Smooth muscle cell (in vitro differentiated cells): ENCODE results near the gene FAM83D. TPM values are rescaled to one million over a fixed set of nuclear protein-coding genes. Genes with fewer than 3 reads are reported as not detected.

Experiments
- DNase-seq: peaks from one replicate; lab custom pipeline; 2025; ENCODE audit not compliant: unreplicated experiment; lab: John Stamatoyannopoulos, UW
- H2AFZ ChIP-seq: fragments of 200-600 bp; sonication (generic); 2 replicates; pipeline ENCODE4 v1.6.0; 2016; ENCODE audit warnings: antibody characterized with exemption, low read depth, mild to moderate bottlenecking
- H3F3A ChIP-seq: fragments of 200-600 bp; sonication (generic); 2 replicates; pipeline ENCODE4 v1.6.0; 2017; ENCODE audit warnings: antibody characterized with exemption, low read depth
- H3K27ac ChIP-seq: fragments of 200-600 bp; sonication (generic); 2 replicates; pipeline ENCODE4 v1.5.1; 2016; ENCODE audit warnings: low read depth, mild to moderate bottlenecking
- H3K27me3 ChIP-seq: fragments of 200-600 bp; sonication (generic); 2 replicates; pipeline ENCODE4 v1.6.1; 2016; ENCODE audit warnings: low read depth, mild to moderate bottlenecking
- H3K36me3 ChIP-seq: fragments of 200-600 bp; sonication (generic); 2 replicates; pipeline ENCODE4 v1.5.1; 2016; ENCODE audit warnings: low read depth
- H3K4me1 ChIP-seq: fragments of 200-600 bp; sonication (generic); 2 replicates; pipeline ENCODE4 v1.5.1; 2016; ENCODE audit warnings: low read depth
- H3K4me2 ChIP-seq: fragments of 200-600 bp; sonication (generic); 2 replicates; pipeline ENCODE4 v1.6.0; 2016; ENCODE audit warnings: mild to moderate bottlenecking
- H3K4me3 ChIP-seq: fragments of 200-600 bp; sonication (generic); 2 replicates; pipeline ENCODE4 v1.5.1; 2016; ENCODE audit warnings: mild to moderate bottlenecking
- H3K79me2 ChIP-seq: fragments of 200-600 bp; sonication (generic); 2 replicates; pipeline ENCODE4 v1.6.0; 2016; ENCODE audit warnings: low read depth, mild to moderate bottlenecking
- H3K9ac ChIP-seq: fragments of 200-600 bp; sonication (generic); 2 replicates; pipeline ENCODE4 v1.6.0; 2016; ENCODE audit warnings: low read depth
- H3K9me3 ChIP-seq: fragments of 200-600 bp; sonication (generic); replicated peaks from 2 replicates; pipeline ENCODE4 v1.5.1; 2016; ENCODE audit warnings: low read depth
- H4K20me1 ChIP-seq: fragments of 200-600 bp; sonication (generic); 2 replicates; pipeline ENCODE4 v1.6.0; 2016; ENCODE audit warnings: low read depth
- CTCF ChIP-seq: fragments of 200-600 bp; sonication (generic); IDR thresholded peaks from 2 replicates; pipeline ENCODE4 v1.5.1; 2017; ENCODE audit warnings: borderline replicate concordance, mild to moderate bottlenecking, antibody characterized with exemption; ENCODE audit not compliant: insufficient read depth, poor library complexity, severe bottlenecking
- WGBS: methylation state at CpG from one replicate; pipeline ENCODE4 v1.1.7; 2016; ENCODE audit warnings: low lambda C conversion rate; 5-methylcytosine and 5-hydroxymethylcytosine counted together
- polyA plus RNA-seq: library from polyadenylated mRNA; unstranded; fragments of >200 nt; fragmentation: Nextera tagmentation; extraction: Ambion mirVana; gene quantifications from 2 replicates; pipeline ENCODE4 v1.2.1, GENCODE V29; 2016
- total RNA-seq: library from RNA; depleted of rRNA; stranded (reverse); fragments of >200 nt; gene quantifications from 2 replicates; pipeline ENCODE4 v1.2.3, GENCODE V29; 2014

Gene FAM83D
- total and polyA plus RNA-seq, 2 experiments from 2014 or later: 5.7 to 10.7 TPM

DNA sequence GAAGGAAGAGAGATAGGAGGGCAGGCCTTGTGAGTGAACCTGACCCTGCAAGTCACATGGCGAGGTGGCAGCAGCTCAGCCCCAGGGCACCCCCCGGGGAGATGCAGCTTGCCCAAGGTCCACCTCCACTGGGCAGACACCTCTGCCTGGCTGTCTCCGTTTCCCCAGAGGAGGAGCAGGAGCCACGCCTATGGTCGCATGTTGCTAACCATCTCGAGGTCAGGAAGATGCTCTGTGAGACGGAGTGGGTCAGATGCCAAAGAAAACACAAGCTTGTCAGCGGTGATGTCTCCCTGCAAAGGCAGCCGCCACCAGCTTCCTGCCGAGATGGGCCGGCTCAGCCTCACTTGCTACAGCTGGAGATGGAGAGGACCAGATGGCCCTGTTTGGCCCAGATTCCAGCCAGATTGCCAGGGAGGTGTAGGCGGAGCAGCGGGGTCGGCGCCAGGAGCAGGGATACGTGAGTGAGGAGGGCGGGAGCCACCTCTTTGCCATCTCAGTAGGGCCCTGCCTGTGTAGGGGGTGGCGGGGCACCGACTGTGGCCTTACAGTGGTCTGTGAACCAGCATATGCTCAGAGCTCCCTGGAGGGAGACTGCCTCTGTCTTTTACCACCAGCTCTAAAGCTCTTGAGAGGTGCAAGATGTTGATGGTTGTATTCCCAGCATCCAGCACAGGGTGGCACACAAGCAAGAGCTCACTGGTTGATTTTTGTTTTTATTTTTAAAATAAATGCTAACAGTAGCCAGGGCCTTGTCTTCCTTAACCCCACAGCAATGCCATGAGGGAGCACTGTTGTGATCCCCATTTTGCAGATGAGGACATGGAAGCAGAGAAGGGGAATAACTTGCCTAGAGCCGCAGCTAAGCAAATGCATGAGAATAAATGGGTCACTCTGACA lies 42.9 kb upstream of the FAM83D start:
- Histone ChIP-seq H3F3A (no peaks in the 10 kb centered on the region), H3K9me3 (no peaks in the 10 kb centered on the region), H3K4me3 (no peak overlapping the region), H3K4me1 (no peaks in the 10 kb centered on the region), H2AFZ (no peak overlapping the region), H3K36me3 (no peaks in the 10 kb centered on the region), H3K27me3 (peaks cover 13% of the 10 kb centered on the region), H3K4me2 (no peak overlapping the region), H3K27ac (no peak overlapping the region), H3K9ac (no peak overlapping the region), H4K20me1 (no peaks in the 10 kb centered on the region), H3K79me2 (no peaks in the 10 kb centered on the region)
- DNase-seq: no peak
- 83% methylated on average over 17 of the region's 20 CpGs for WGBS
- TF ChIP-seq CTCF: no peak

DNA sequence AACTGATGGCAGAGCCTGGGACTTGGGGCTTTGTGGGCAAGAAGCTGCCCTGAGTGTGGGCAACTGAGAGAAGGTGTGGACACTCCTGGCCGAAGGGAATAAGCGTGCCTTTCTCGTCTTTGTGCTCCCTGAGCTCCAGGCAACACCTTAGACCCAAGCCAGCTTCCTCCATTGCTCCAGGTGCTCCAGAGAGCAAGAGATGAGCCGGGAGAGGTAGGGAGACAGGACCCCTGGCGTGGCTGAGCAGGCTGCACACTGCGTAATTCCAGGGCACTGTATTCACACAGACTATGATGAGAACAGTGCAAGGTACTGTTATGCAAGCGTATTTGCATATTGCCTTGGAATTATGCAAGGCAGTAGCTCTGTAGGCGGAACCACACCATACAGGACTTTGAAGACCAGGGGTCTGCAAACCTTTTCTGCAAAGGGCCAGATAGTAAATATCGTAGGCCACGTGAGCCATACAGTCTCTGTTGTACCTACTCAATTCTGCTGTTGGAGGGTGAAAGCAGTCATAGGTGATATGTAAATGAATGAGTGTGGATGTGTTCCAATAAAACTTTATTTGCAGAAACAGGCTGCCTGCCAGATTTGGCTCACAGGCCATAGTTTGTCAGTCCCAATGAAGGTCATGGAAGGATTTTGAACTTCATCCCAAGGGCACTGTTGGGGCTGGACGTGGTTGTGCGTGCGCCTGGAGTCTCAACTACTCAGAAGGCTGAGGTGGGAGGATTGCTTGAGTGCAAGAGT lies 42.1 kb upstream of the FAM83D start:
- Histone ChIP-seq H3K27ac (no peak overlapping the region), H3F3A (no peaks in the 10 kb centered on the region), H3K4me2 (no peak overlapping the region), H4K20me1 (no peaks in the 10 kb centered on the region), H3K4me1 (no peaks in the 10 kb centered on the region), H3K9ac (no peak overlapping the region), H3K79me2 (no peaks in the 10 kb centered on the region), H2AFZ (no peak overlapping the region), H3K4me3 (no peak overlapping the region), H3K9me3 (no peaks in the 10 kb centered on the region), H3K36me3 (no peaks in the 10 kb centered on the region), H3K27me3 (peaks cover 10% of the 10 kb centered on the region)
- 88% methylated on average over 13 of the region's 13 CpGs for WGBS
- no peak for DNase-seq
- no peak for TF ChIP-seq CTCF

GRCh38 chr20:38885357-38885756 lies 40.9 kb upstream of the FAM83D start:
- H3K9me3 ChIP-seq: no peaks in the 10 kb centered on the region
- no peaks in the 10 kb centered on the region for H3K79me2 ChIP-seq
- H3K4me1 ChIP-seq: no peaks in the 10 kb centered on the region
- H3F3A ChIP-seq: no peaks in the 10 kb centered on the region
- DNase-seq: no peak
- H3K27ac ChIP-seq: no peak overlapping the region
- H3K4me2 ChIP-seq: no peak overlapping the region
- no peak overlapping the region for H2AFZ ChIP-seq
- H3K4me3 ChIP-seq: no peak overlapping the region
- peaks cover under 1% of the 10 kb centered on the region for H3K27me3 ChIP-seq
- TF ChIP-seq CTCF: no peak
- WGBS: 84% methylated on average over 6 of the region's 6 CpGs
- no peak overlapping the region for H3K9ac ChIP-seq
- H4K20me1 ChIP-seq: no peaks in the 10 kb centered on the region
- H3K36me3 ChIP-seq: no peaks in the 10 kb centered on the region
